Fibroblast of skin of right quadriceps (primary cell): ENCODE data around the gene TMEM229B.

Experiments used
- DNase-seq: peaks from one replicate; pipeline ENCODE4 v3.0.0-alpha.2; 2013

Gene TMEM229B

DNA sequence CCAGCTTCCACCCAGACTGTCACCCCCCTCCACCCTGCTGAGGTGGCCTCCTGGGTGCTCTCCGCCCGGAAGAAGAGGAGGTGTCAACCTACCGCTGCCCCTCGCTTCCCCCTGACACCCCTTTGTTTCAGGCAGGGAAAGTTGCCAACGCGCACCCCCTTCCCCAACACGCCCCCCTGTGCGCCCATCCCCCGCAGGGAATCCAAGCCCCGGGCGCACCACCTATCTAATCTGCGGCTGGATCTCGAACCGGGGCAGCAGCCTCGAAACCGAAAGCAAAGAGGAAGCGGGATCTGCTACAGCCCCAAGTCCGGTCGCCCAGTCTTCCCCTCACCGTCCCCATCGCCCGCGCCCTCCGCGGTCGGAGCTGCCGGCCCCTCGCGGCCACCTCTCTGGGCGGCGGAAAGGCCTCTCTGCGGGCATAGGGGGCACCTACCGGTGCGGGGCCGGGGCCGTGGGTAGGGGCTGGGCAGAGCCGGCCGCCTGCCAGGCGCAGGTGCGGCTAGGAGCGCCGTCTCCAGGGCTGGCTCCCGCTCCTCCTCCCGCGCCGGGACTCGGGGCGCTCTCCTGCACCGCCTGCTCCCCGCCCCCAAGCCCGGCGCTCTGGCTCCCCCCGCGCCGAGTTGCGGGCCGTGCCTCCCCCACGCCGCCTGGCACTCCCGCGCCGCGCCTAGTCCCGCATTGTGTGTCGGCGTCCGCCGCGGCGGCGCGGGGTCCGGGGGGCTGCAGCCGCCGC, 26.3 kb upstream of the TMEM229B start:
- DNase-seq, result peak; percentile 16

- no peak for DNase-seq
Measured at GRCh38 chr14:67514203-67514607, 25.7 kb upstream of the TMEM229B start.

DNA sequence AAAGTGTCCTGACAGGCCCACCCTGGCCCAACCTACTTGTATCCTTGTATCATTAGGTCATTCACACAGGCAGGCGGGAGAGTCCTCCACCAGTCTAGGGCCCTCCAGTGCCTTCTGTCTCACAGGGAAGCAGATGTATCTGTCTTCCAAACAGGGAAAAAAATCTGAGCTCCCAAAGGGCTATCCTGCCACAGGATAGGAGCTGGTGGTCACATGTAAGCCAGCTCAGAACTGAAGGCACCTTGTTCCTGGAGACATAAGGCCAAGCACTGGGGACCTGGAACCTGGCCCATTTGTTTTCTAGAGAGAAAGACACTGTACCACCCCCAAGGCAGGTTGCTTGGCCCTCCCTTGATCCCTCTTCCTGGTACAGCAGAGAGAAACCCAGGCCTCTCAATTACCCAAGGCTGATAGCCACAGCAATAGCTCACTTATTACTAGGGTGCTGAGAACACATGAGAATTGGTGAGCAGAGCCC, 25.1 kb upstream of the TMEM229B start:
- DNase-seq, result no peak

- DNase-seq, result no peak
Measured at GRCh38 chr14:67512463-67513310, 24.2 kb upstream of the TMEM229B start.

DNA sequence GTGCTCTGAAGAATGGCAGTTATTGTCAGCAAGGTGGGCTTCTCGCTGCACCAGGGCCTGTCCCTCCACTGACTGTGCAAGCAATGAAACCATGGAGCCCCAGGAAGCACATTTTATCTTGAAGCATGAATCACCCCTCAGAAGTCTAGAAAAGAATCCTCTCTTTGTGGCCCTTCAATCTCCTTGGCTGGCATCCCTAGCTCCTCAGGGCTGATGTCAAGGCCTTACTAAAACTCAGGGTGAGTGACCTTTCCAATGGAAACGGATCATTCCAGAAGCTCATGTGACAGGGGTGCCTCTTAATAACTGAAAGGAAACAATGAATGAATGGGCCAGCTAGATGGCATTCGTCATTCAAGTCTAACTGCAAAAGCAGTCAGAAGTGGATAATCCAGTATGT, 22.3 kb upstream of the TMEM229B start:
- no peak for DNase-seq

- DNase-seq, result peak; percentile 23
Measured at GRCh38 chr14:67510121-67510520, 21.6 kb upstream of the TMEM229B start.

DNA sequence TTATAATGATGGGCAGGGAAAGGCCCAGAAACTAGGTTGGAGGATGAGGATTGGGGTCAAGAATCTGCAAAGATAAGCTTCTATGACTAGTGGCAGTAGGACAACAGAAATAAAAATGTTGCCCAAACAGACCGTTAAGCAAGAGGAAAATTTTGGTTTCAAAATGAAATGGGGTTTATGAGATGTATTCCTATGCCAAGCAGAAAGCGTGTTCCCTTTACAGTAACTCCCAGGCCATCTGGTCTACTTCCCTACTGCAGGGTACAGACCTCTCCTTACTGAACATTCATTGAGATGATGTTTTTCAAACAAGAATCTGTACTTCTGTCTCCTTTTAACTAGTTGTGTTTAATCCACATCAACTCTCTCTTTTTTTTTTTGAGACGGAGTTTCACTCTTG, 20.4 kb upstream of the TMEM229B start:
- DNase-seq, result no peak

DNA sequence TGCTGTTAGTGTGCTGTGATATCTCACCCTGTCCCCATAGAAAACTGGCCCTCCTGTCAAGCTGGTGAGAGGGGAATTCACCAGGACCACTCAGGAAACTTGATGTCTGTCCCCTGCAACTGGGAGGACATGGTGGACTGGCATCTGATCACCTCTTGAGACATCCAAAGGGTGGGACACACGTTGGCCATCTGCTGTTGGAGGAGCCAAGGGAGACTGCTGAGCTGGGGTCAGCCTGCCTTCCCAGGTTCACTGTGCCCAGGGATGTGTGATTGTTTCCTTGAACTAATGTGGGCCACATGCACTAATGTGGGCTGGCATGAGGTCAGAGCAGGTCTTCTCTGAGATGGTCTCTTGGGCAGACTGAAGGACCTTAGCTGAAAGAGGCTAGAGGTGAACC, 16.7 kb upstream of the TMEM229B start:
- DNase-seq, result no peak

- no peak for DNase-seq
Measured at GRCh38 chr14:67503331-67503730, 14.8 kb upstream of the TMEM229B start.

DNA sequence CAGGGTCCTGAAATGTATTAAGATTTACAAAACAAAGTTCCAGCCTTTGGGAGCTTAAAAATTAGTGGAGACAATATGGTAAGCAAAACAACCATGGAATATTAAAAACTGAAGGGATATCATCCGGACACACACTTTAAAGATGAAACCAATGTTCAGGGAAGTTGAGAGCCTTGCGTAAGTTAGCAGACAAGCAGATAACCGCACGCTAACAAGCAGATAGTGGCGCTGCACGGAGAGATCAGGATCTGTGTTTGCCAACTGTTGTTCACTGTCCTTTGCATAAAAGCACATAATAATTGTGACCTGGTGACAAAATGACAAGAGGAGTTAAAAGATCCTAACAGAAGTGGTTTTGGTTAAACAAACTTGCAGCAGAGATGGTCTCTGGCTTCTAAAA, 14.3 kb upstream of the TMEM229B start:
- DNase-seq, result no peak

GRCh38 chr14:67501670-67502069, 13.1 kb upstream of the TMEM229B start:
- DNase-seq, result no peak

DNA sequence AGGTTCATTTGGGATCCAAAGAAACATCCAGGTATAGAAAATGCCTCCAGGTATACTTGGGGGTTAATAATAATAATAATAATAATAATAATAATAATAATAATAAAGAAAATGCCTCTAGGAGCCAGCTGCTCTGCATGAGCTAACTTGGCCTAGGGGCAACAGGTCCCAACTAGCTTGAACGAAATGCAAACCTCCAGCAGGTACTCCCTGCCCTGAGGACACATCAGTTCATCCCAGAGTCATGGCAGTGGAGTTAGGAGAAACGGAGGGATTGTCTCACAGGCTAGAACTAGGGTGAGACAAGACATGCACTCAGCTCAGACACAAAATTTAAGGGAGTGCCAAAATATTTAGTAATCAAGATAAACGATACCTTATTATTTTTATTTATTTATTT, 12.5 kb upstream of the TMEM229B start:
- DNase-seq, result no peak

GRCh38 chr14:67497716-67498115, 9.2 kb upstream of the TMEM229B start:
- DNase-seq, result no peak

DNA sequence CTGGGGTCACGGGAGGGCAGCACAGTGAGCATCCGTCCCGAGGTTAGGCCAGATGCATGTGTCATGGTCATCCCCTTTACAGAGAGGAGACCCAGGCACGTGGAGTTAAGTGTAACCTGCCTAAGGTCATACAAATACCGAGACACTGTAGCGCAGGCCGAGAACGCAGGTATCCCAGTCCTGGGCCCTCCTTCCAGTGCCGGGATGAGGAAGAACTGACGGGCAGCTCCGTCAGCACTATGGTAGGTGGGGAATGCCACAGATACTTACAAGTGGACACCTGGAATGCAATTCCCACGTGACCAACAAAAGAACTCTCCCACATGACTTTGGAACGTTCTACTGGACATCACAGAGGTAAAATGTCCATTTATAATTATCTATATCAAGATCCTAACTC, 8.7 kb upstream of the TMEM229B start:
- no peak for DNase-seq

- no peak for DNase-seq
Measured at GRCh38 chr14:67495827-67496226, 7.3 kb upstream of the TMEM229B start.

DNA sequence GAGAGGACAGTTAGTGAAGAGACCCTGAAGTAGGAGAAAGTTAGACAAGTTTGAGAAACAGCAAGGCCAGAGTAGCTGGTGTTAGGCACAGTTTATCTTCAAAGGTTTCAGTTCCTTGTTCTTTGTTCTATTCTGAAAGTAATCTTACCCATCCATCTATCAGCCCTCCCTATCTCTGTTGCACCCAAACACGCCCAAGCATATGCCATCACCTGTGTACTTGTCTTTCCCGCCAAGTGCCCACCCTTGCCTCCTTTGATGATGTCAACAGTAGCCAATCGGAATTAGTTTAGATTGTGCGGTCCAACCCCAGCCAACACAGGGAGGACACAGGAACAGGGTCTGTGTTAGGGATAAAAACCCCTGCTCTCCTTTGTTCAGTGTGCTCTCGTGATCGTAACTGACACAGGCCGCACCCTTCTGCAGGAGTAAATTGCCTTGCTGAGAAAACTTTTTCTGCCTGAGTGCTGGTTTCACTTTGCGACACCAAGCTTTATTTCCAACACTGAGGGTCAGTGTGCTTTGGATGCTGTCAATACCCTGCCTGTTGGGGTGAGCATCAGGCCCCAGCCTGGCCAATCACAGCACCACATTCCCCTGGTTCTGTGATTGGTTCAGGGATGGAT, 4.7 kb upstream of the TMEM229B start:
- no peak for DNase-seq

GRCh38 chr14:67492538-67492937, 4.0 kb upstream of the TMEM229B start:
- DNase-seq, result no peak

- no peak for DNase-seq
Measured at GRCh38 chr14:67491741-67492507, 3.4 kb upstream of the TMEM229B start.

GRCh38 chr14:67491285-67491684, 2.8 kb upstream of the TMEM229B start:
- DNase-seq, result no peak

- DNase-seq, result no peak
Measured at GRCh38 chr14:67490196-67490595, 1.7 kb upstream of the TMEM229B start.

DNA sequence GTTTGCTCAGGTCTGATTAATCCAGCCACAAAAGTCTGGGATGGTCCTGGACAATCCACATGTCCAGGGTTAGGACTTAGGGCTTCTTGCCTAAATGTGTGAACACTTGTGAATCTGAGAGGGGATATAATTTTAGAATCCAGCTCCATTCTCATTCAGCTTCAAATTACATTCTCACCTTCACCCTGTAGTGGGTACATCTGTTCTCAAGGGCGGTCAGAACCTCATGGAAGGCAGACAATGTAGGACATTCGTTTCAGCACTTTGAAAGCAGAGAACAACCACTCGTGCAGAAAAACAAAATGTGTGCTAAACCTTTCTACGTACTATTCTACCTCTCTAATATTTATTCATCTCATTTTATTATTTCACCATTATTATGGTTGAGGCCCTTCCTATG, 1.2 kb downstream of the TMEM229B start:
- no peak for DNase-seq

GRCh38 chr14:67486890-67487289, 1.6 kb downstream of the TMEM229B start:
- DNase-seq, result no peak

- peak; percentile 41 for DNase-seq
Measured at GRCh38 chr14:67485501-67486095, 2.9 kb downstream of the TMEM229B start.
